GM18909 (cell line): ENCODE measurements around the gene CHRD.

ENCODE experiments used
- ATAC-seq: cut with Tn5 transposase; IDR thresholded peaks from one replicate; pipeline ENCODE4 v1.9.1; 2021; ENCODE audit warnings: mild to moderate bottlenecking; ENCODE audit not compliant: unreplicated experiment, poor library complexity

Gene CHRD

GRCh38 chr3:184346480-184347190, 33.2 kb upstream of the CHRD start:
- ATAC-seq = no peak

GRCh38 chr3:184347321-184348056, 32.4 kb upstream of the CHRD start:
- no peak for ATAC-seq

- no peak for ATAC-seq
These were observed 31.8 kb upstream of the CHRD start for GRCh38 chr3:184348057-184348382.

GRCh38 chr3:184349563-184350470, 30.0 kb upstream of the CHRD start:
- no peak for ATAC-seq

GRCh38 chr3:184350618-184351017, 29.2 kb upstream of the CHRD start:
- no peak for ATAC-seq

GRCh38 chr3:184351511-184352148, 28.2 kb upstream of the CHRD start:
- no peak for ATAC-seq

GRCh38 chr3:184352149-184352785, 27.6 kb upstream of the CHRD start:
- ATAC-seq = no peak

- ATAC-seq = no peak
These were observed 26.8 kb upstream of the CHRD start for GRCh38 chr3:184352897-184353545.

GRCh38 chr3:184353546-184353941, 26.3 kb upstream of the CHRD start:
- no peak for ATAC-seq

GRCh38 chr3:184354121-184354728, 25.6 kb upstream of the CHRD start:
- no peak for ATAC-seq

GRCh38 chr3:184354754-184355153, 25.1 kb upstream of the CHRD start:
- ATAC-seq = no peak

GRCh38 chr3:184355261-184356040, 24.4 kb upstream of the CHRD start:
- no peak for ATAC-seq

GRCh38 chr3:184357248-184358123, 22.4 kb upstream of the CHRD start:
- no peak for ATAC-seq

GRCh38 chr3:184358124-184358767, 21.6 kb upstream of the CHRD start:
- no peak for ATAC-seq

- ATAC-seq = no peak
These were observed 20.9 kb upstream of the CHRD start for GRCh38 chr3:184358921-184359350.

GRCh38 chr3:184359610-184360009, 20.2 kb upstream of the CHRD start:
- no peak for ATAC-seq
